Breast epithelium (tissue), 4 donors: ENCODE results near the gene LSM6. TPM values are rescaled to one million over a fixed set of nuclear protein-coding genes. Genes with fewer than 3 reads are reported as not detected.

ENCODE experiments used
- DNase-seq, 2 donors: peaks; one replicate each; pipeline ENCODE4 v3.0.0-alpha.2; 2019; ENCODE audit warnings: low spot score in 2 of 2
- H3K27ac ChIP-seq, 2 donors: fragments of 200-600 bp; sonication (generic) in 1 of 2; one replicate each; pipeline ENCODE4 v1.5.1; 2016 to 2019; ENCODE audit warnings: mild to moderate bottlenecking in 1 of 2
- H3K27me3 ChIP-seq, 2 donors: fragments of 200-600 bp; sonication (generic) in 1 of 2; one replicate each; pipeline versions ENCODE4 v1.5.1 to v1.6.0; 2017 to 2019; ENCODE audit warnings: control low read depth in 1 of 2, mild to moderate bottlenecking in 1 of 2
- H3K36me3 ChIP-seq: fragments of 200-600 bp; one replicate; pipeline ENCODE4 v1.5.1; 2019
- H3K4me1 ChIP-seq, 2 donors: fragments of 200-600 bp; sonication (generic); one replicate each; pipeline ENCODE4 v1.5.1; 2016 to 2019; ENCODE audit warnings: control low read depth in 1 of 2
- H3K4me3 ChIP-seq, 3 donors: fragments of 200-600 bp; sonication (generic); 1 replicate in 2 of 3; 2 replicates in 1 of 3; pipeline ENCODE4 v1.5.1; 2016 to 2019; ENCODE audit warnings: mild to moderate bottlenecking in 3 of 3, moderate library complexity in 2 of 3
- H3K9me3 ChIP-seq, 2 donors: fragments of 200-600 bp; sonication (generic) in 1 of 2; one replicate each; pipeline ENCODE4 v1.5.1; 2016 to 2019; ENCODE audit warnings: control low read depth in 1 of 2
- POLR2A ChIP-seq: fragments of 450-650 bp; IDR thresholded peaks from one replicate; pipeline ENCODE4 v1.6.1; 2016; ENCODE audit warnings: antibody characterized with exemption, mild to moderate bottlenecking, moderate library complexity
- POLR2AphosphoS5 ChIP-seq, 3 donors: sonication (generic); formaldehyde crosslinking; IDR thresholded peaks; one replicate each; pipeline ENCODE4 v1.6.1; 2017; ENCODE audit warnings: antibody characterized with exemption in 3 of 3
- intact Hi-C: fragments of 100-400 bp; cut with DNase I; formaldehyde crosslinking; loops from one replicate; pipeline ENCODE4 v1.15.1; 2023; ENCODE audit warnings: low total_unique reads
- total RNA-seq, 3 donors: library from RNA; depleted of rRNA; stranded (reverse); fragments of >200 nt; gene quantifications; one replicate each; pipeline ENCODE4 v1.1.0, GENCODE V29; 2016
- TF ChIP-seq, protein P1 (sequence below), 3 donors: fragments of 450-650 bp; IDR thresholded peaks; one replicate each; pipeline ENCODE4 v1.5.1; 2016 to 2017; ENCODE audit warnings: antibody characterized with exemption in 3 of 3, mild to moderate bottlenecking in 3 of 3, moderate library complexity in 3 of 3

Gene LSM6
- total RNA-seq, 3 donors from 2014 or later: 23.1 to 38.4 (median 28.8) TPM

DNA sequence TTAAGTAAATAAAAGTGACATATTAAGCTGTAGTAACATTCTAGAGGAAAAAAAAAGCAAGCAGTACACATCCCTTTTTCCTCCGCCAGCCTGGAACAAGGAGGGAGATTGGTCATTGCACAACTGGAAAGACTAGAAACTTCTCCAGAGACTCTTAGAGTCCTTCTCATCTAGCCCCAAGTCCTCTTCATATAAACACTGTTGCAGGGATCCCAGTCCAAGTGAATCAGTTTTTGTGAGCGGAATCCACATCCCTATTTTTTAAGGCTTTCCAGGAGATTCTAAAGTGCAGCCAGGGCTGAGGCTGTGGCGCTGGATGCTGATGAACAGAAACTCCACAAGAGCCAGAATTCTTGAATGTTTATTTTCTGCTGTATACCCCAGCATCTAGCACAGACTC, 62.6 kb downstream of the LSM6 start:
- Histone ChIP-seq H3K36me3 (no peaks in the 10 kb centered on the region), H3K27ac (no peak overlapping the region), H3K9me3 (no peaks in the 10 kb centered on the region), H3K4me1 (no peaks in the 10 kb centered on the region), H3K4me3 (no peak overlapping the region), H3K27me3 (no peaks in the 10 kb centered on the region)
- DNase-seq: no peak
- intact Hi-C loops: no loop called here
- TF ChIP-seq POLR2A (no peak), POLR2AphosphoS5 (IDR thresholded peaks at IDR 0.05) (no peak)
- TF ChIP-seq, protein P1, sequence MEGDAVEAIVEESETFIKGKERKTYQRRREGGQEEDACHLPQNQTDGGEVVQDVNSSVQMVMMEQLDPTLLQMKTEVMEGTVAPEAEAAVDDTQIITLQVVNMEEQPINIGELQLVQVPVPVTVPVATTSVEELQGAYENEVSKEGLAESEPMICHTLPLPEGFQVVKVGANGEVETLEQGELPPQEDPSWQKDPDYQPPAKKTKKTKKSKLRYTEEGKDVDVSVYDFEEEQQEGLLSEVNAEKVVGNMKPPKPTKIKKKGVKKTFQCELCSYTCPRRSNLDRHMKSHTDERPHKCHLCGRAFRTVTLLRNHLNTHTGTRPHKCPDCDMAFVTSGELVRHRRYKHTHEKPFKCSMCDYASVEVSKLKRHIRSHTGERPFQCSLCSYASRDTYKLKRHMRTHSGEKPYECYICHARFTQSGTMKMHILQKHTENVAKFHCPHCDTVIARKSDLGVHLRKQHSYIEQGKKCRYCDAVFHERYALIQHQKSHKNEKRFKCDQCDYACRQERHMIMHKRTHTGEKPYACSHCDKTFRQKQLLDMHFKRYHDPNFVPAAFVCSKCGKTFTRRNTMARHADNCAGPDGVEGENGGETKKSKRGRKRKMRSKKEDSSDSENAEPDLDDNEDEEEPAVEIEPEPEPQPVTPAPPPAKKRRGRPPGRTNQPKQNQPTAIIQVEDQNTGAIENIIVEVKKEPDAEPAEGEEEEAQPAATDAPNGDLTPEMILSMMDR (IDR thresholded peaks at IDR 0.05): no peak

Other genes with a start within 250 kb of the LSM6 start
- 10 to 100 TPM; 18.6 to 21.1 (median 19.0) TPM for gene ZNF827, start 236.9 kb upstream of the LSM6 start, total RNA-seq
- 1 to 10 TPM in 1 of 3 donors, under 1 TPM in 2; 0.73 to 1.3 (median 0.98) TPM for gene REELD1, start 38.8 kb downstream of the LSM6 start, total RNA-seq